ENCODE results near the gene VKORC1L1.

The VKORC1L1 gene

DNA sequence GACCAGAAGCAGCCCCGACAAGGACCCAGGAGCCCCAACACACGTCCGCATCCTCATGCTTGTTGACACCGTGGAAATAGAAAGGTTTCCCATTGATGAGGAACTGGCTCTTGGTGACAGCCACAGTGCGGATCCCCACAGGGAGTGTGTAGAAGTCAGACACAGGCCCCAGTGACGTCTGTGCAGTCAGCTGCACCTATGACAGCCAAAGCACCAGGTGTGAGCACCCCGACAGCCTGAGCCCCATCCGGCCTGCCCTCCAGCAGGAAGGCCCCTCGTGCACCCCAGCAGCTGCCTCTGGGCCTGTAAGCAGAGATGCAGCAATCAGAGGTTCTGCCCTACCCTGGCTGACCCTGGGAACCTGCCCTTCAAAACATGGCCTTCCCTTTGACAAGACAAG lies 102.0 kb downstream of the VKORC1L1 start:
- TF ChIP-seq, protein P1, sequence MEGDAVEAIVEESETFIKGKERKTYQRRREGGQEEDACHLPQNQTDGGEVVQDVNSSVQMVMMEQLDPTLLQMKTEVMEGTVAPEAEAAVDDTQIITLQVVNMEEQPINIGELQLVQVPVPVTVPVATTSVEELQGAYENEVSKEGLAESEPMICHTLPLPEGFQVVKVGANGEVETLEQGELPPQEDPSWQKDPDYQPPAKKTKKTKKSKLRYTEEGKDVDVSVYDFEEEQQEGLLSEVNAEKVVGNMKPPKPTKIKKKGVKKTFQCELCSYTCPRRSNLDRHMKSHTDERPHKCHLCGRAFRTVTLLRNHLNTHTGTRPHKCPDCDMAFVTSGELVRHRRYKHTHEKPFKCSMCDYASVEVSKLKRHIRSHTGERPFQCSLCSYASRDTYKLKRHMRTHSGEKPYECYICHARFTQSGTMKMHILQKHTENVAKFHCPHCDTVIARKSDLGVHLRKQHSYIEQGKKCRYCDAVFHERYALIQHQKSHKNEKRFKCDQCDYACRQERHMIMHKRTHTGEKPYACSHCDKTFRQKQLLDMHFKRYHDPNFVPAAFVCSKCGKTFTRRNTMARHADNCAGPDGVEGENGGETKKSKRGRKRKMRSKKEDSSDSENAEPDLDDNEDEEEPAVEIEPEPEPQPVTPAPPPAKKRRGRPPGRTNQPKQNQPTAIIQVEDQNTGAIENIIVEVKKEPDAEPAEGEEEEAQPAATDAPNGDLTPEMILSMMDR (conservative IDR thresholded peaks at IDR 0.05; ENCODE audit: low read depth), result no peak
- DNase-seq (ENCODE audit: low spot score), result no peak
- POLR2A ChIA-PET (ENCODE audit: low non-redundant PET), result no interaction called here
- no peak overlapping the region; the same call in 1 of the 2 replicates for H3K27ac ChIP-seq
- CTCF ChIA-PET, result no interaction called here

DNA sequence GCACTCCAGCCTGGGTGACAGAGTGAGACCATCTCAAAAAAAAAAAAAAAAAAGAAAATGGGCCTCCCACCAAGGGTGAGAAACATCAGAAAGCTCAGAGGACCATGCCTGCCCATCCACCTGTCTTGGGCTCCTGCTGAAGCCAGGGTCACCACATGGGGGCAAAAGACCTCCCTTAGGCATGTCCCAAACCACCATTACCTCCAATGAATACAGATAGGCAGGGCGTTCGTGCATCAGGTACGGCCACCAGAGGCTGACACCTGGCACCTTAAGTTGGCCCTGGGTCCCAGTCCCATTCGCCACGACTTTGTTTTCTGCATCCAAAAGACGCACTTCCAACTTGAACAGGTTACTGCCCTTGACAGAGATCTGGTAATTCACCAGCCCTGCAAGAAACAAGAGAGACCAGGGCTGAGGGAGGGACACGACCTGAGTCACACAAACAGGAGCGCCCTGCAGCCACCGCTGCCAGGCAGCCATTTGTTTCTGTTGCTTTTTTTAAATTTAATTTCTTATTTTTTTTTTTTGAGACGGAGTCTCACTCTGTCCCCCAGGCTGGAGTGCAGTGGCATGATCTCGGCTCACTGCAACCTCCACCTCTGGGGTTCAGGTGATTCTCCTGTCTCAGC lies 103.1 kb downstream of the VKORC1L1 start:
- DNase-seq (ENCODE audit: low spot score), result no peak
- ChIA-PET POLR2A (ENCODE audit: low non-redundant PET) (no interaction called here), CTCF (interaction anchor here (0.6 kb wide), 2 partner anchors 128 to 227 kb away, joined by 3 read pairs; no protein-coding TSS in a partner anchor)
- no peak overlapping the region for H3K27ac ChIP-seq
- TF ChIP-seq, protein P1 (conservative IDR thresholded peaks at IDR 0.05; ENCODE audit: low read depth), result no peak

DNA sequence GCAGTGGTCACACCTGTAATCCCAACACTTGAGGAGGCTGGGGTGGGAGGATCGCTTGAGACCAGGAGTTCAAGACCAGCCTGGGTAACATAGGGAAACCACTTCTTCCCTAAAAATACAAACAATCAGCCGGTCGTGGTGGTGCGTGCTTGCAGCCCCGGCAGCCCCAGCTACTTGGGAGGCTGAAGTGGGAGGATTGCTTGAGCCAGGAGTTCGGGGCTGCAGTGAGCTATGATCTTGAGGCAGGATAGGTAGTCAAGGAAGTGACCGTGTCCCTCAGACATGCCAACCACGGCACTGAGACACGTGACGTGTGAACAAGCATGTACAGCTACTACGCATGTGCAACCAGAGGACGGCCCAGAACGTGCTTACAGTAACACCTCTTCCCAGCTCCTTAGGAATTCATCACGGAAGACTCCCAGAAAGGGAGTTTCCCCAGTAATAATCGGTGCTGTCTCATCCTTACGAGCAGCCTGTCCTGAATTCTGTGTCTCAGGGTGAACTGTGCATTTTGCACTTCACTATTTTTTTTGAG lies 103.9 kb downstream of the VKORC1L1 start:
- CTCF ChIA-PET, result interaction anchor here (0.6 kb wide), 2 partner anchors 129 to 226 kb away, joined by 3 read pairs; no protein-coding TSS in a partner anchor

DNA sequence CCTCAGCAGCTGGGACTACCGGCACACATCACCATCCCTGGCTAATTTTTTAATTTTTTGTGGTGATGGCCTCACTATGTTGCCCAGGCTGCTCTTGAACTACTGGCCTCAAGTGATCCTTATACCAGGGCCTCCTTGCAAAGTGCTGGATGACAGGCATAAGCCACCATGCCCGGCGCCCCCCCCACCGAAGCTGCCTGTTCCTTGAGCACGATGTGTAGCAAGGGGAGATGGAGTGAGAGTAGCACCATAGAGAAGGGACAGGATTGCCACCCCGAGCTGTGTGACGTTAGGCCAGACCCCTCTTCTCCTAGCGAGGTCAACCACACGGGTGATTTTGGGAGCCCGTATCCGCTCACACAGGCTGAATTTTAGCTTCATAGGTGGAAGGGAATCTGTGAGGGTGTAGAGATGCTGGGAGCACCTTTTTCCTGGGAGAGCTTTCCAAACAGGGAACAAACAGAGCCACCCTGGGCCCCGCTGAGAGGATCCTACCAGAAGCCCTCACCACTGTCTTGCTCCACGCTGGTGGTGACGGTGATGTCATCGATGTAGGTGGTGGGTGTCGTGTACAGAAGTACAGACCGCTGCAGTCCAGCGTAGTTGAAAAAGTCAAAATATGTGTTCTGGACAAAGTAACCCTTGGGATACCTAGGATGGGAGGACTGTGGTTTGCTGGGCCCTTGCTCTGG lies 106.2 kb downstream of the VKORC1L1 start:
- ChIA-PET CTCF (interaction anchor here (0.6 kb wide), 1 partner anchor 39 kb away, joined by 3 read pairs; no protein-coding TSS in a partner anchor), POLR2A (ENCODE audit: low non-redundant PET) (no interaction called here)
- no peak overlapping the region; the same call in 1 of the 2 replicates for H3K27ac ChIP-seq
- DNase-seq (ENCODE audit: low spot score), result no peak
- TF ChIP-seq, protein P1 (conservative IDR thresholded peaks at IDR 0.05; ENCODE audit: low read depth), result no peak

More for the DNA sequence above, 103.9 kb downstream of the VKORC1L1 start:
- peak overlapping the region; percentile 22; the same call in 1 of the 2 replicates for H3K27ac ChIP-seq
- POLR2A ChIA-PET (ENCODE audit: low non-redundant PET), result no interaction called here
- DNase-seq (ENCODE audit: low spot score), result no peak
- TF ChIP-seq, protein P1 (conservative IDR thresholded peaks at IDR 0.05; ENCODE audit: low read depth), result no peak

DNA sequence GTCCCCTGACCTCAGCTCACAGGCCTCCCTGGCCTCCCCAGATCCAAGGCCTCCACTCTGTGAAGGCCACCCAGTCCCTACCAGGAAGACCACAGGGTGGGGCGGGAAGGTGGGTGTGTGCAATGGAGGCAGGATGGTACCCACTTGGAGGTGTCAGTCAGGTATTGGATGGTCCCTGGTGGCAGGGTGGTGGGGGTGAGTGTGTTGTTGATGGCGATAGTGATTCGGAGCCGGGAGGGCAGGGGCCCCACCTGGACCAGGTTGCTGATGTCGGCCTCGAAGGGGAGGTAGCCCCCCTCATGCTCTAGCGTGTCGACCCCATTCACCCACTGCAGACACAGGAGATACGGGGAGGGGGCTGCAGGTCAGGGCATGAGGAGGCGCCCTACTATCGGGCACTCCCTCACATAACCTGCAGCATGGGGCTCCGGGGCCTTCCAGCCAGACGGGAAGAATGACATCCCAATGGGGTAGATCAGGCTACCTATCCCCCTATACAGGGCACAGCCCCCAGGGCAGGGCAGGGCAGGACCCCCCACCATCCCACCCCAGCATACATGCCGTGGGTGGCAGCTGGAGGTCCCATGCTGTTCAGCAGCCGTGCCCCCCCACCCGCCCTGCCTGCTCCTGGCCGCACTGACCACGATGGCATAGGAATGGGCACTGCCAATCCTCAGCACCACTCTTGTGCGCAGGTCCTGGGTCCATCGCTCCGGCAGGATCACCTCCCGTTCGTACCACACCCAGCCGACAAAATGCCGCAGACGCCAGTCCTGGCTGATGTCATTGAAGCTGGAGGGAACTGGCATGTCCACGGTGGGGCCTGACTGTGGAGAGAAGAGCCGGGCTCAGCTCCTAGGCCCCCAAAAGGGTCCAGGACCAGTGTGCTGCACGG lies 107.0 kb downstream of the VKORC1L1 start:
- DNase-seq (ENCODE audit: low spot score), result no peak

More for the DNA sequence above, 107.0 kb downstream of the VKORC1L1 start:
- ChIA-PET POLR2A (ENCODE audit: low non-redundant PET) (no interaction called here), CTCF (interaction anchor here (0.6 kb wide), 1 partner anchor 38 kb away, joined by 3 read pairs; no protein-coding TSS in a partner anchor)
- peak overlapping the region; percentile 80 for H3K27ac ChIP-seq
- TF ChIP-seq, protein P1 (conservative IDR thresholded peaks at IDR 0.05; ENCODE audit: low read depth), result no peak
